Stimulated activated naive CD8-positive, alpha-beta T cell treated with anti-CD3 and anti-CD28 coated beads, Interleukin-15, Interleukin-2, amounts not matched to agents 100 ng/mL and 50 ng/mL, for 24 hours (primary cell): Measurements from ENCODE around the gene PASK.
"Not testable (repeated sequence)": the region's sequence is repeated elsewhere in the genome, so short reads cannot be mapped to it uniquely, and the experiment has no call there.

Experiments used
- H3K27ac Mint-ChIP-seq: one replicate; pipeline ENCODE4 v1.8.0; 2021; ENCODE audit warnings: mild to moderate bottlenecking, mixed read lengths
- H3K27me3 Mint-ChIP-seq: one replicate; pipeline ENCODE4 v1.8.0; 2021; ENCODE audit warnings: mixed read lengths
- H3K36me3 Mint-ChIP-seq: one replicate; pipeline ENCODE4 v1.8.0; 2021; ENCODE audit warnings: low read depth, mixed read lengths
- H3K4me1 Mint-ChIP-seq: one replicate; pipeline ENCODE4 v1.8.0; 2021; ENCODE audit warnings: low read depth, mixed read lengths
- H3K4me3 Mint-ChIP-seq: one replicate; pipeline ENCODE4 v1.8.0; 2021; ENCODE audit warnings: mild to moderate bottlenecking, mixed read lengths
- H3K9me3 Mint-ChIP-seq: one replicate; pipeline ENCODE4 v1.8.0; 2021; ENCODE audit warnings: mixed read lengths

The PASK gene

GRCh38 chr2:241148891-241149674 is at the start of gene PASK:
PASK (minus strand) TSS chr2:241149472; CDS start chr2:241143032, 6,440 bp downstream.
- H3K27me3 Mint-ChIP-seq: no peaks in the 10 kb centered on the region
- H3K27ac Mint-ChIP-seq: peak within 1 kb of the TSS; percentile 94
- no peaks in the 10 kb centered on the region for H3K9me3 Mint-ChIP-seq
- H3K4me3 Mint-ChIP-seq: peak within 1 kb of the TSS; percentile 95
- H3K4me1 Mint-ChIP-seq: peaks cover 58% of the 10 kb centered on the region
- peaks cover 19% of the 10 kb centered on the region for H3K36me3 Mint-ChIP-seq

DNA sequence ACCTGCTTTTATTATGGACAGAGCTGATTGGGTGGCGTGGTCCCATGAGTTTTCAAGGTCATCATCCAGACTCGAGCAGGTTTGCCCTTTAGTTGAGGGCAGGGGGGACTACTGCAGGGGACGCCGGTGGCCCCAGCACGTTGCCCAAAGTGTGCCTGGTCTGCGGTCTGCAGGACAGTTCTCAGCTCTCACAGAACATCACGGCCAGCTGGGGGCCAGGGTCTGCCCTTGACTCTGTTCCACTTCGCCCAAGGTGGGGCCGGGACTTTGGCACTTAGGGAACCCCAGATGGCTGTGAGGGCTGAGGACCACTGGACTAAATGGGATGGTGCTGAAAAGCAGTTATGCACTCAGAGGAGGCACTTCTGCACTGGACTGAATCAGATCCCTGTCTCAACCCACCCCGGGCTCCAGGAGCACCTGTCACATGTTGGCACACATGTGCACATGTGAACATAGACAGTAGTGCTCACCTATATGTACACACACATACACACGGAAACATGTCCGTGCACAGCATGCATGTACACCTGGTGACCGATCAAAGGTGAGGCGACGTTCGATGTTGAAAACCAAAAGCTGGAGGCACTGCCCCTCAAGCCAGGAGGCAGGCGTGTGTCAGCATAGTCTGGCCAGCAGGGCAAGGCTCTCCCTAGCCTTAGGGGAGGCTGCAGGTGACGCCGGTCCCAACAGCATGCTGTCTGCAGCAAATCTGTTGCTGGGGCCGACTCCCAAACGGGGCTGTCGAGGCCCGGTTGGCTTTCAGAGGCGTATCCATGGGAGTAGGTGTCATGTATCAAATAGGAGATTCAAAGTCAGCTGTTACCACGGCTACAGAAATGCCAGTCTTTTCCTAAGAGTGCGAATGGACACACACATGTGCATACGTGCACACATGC is 49.4 kb upstream of the PASK start:
- Mint-ChIP-seq H3K27ac (no peak overlapping the region), H3K9me3 (no peaks in the 10 kb centered on the region), H3K4me3 (no peak overlapping the region), H3K36me3 (no peaks in the 10 kb centered on the region), H3K27me3 (no peaks in the 10 kb centered on the region), H3K4me1 (no peaks in the 10 kb centered on the region)

GRCh38 chr2:241197947-241198346 is 48.7 kb upstream of the PASK start:
- no peak overlapping the region for H3K27ac Mint-ChIP-seq
- no peaks in the 10 kb centered on the region for H3K27me3 Mint-ChIP-seq
- no peaks in the 10 kb centered on the region for H3K36me3 Mint-ChIP-seq
- H3K4me1 Mint-ChIP-seq: no peaks in the 10 kb centered on the region
- no peaks in the 10 kb centered on the region for H3K9me3 Mint-ChIP-seq
- no peak overlapping the region for H3K4me3 Mint-ChIP-seq

DNA sequence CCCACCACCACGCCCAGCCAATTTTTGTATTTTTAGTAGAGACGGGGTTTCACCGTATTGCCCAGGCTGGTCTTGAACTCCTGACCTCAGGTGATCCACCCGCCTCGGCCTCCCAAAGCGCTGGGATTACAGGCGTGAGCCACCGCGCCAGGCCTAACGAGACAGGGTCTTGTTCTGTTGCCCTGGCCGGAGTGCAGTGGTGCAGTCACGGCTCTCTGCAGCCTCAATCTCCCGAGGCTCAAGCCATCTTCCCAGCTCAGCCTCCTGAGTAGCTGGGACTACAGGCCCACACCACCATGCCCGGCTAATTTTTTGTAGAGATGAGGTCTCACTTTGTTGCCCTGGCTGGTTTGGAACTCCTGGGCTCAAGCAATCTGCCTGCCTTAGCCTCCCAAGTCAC is 48.0 kb upstream of the PASK start:
- H3K27ac Mint-ChIP-seq, H3K4me1 Mint-ChIP-seq, H3K27me3 Mint-ChIP-seq, H3K9me3 Mint-ChIP-seq, H3K4me3 Mint-ChIP-seq, H3K36me3 Mint-ChIP-seq: not testable (repeated sequence)

GRCh38 chr2:241195506-241196130 is 46.3 kb upstream of the PASK start:
- no peaks in the 10 kb centered on the region for H3K9me3 Mint-ChIP-seq
- no peaks in the 10 kb centered on the region for H3K36me3 Mint-ChIP-seq
- no peaks in the 10 kb centered on the region for H3K4me1 Mint-ChIP-seq
- no peaks in the 10 kb centered on the region for H3K27me3 Mint-ChIP-seq
- H3K4me3 Mint-ChIP-seq: no peak overlapping the region
- no peak overlapping the region for H3K27ac Mint-ChIP-seq

- H3K36me3 Mint-ChIP-seq: no peaks in the 10 kb centered on the region
- no peak overlapping the region for H3K27ac Mint-ChIP-seq
- H3K9me3 Mint-ChIP-seq: no peaks in the 10 kb centered on the region
- H3K4me1 Mint-ChIP-seq: no peaks in the 10 kb centered on the region
- no peak overlapping the region for H3K4me3 Mint-ChIP-seq
- no peaks in the 10 kb centered on the region for H3K27me3 Mint-ChIP-seq
Observed at GRCh38 chr2:241194811-241195210, 45.5 kb upstream of the PASK start.

DNA sequence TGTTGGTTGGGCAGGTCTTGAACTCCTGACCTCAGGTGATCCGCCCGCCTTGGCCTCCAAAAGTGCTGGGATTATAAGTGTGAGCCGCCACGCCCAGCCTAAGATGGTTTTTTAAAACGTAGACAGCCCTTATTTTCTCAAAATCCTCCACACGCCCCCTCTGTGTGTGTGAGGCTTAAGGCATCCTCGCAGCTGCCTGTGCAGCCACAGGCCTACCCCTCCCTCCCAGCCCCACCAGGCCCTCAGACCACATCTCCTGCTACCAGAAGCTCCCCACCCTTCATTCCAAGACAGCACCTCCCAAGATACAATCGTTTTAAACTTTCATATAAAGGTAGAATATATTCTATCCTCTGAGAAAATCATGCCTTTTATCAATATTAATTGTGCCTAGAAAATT is 44.0 kb upstream of the PASK start:
- Mint-ChIP-seq H3K9me3 (no peaks in the 10 kb centered on the region), H3K4me1 (no peaks in the 10 kb centered on the region), H3K36me3 (no peaks in the 10 kb centered on the region), H3K4me3 (no peak overlapping the region), H3K27ac (no peak overlapping the region), H3K27me3 (no peaks in the 10 kb centered on the region)

DNA sequence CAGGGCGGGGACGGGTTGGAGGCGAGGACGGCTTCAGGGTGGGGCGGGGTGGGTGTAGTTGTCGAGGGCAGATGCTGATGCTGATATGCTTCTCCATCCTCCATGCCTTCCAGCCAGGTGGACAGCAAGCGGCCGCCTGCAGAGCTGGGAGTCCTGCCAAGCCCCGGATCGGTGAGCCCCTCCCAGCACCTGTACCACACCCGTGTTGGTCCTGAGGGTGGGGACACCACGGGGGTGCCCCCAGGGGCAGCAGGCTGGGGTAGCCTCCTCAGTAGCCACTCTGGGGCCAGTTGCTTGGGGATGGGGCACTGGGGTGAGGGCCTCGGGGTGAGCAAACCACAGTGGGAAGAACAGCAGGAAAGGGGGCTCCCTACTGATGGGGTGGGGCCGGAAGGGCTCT is 41.8 kb upstream of the PASK start:
- Mint-ChIP-seq H3K27ac (no peak overlapping the region), H3K36me3 (no peaks in the 10 kb centered on the region), H3K4me1 (no peaks in the 10 kb centered on the region), H3K9me3 (no peaks in the 10 kb centered on the region), H3K27me3 (no peaks in the 10 kb centered on the region), H3K4me3 (no peak overlapping the region)

DNA sequence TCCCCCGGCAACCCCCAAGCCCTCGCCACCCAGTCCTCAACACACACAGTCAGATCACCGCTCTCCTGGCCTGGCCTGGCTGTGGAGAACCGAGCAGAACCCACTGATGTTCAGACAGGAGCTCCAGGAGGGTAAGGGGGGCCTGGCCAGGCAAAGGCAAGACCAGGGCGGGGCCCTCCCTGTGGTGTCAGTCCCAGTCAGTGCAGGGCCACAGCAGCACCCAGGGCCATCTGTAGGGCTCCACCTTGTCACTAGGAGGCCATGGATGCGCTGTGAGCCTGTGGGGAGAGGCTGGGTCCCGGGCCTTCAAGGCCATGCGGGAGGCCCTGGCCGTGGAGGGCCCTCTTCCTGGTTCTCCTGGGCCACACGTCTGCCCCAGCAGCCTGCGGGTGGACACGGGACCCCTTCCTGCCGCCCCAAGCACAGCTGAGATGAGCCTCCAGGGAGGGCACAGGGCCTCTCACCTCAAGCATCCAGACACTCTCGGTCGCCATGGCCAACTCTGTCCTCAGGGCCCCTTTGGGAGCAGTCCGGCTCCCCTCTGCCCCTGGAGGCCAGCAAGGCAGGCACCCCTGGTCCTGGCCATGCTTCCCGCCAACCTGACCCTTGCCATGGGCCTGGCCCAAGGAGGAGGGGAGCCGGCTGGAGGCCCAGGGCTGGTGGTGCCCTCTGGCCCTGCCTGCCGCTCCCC is 41.2 kb upstream of the PASK start:
- Mint-ChIP-seq H3K4me3 (no peak overlapping the region), H3K36me3 (no peaks in the 10 kb centered on the region), H3K9me3 (no peaks in the 10 kb centered on the region), H3K27ac (no peak overlapping the region), H3K27me3 (no peaks in the 10 kb centered on the region), H3K4me1 (no peaks in the 10 kb centered on the region)

- Mint-ChIP-seq H3K9me3 (no peaks in the 10 kb centered on the region), H3K27ac (no peak overlapping the region), H3K27me3 (no peaks in the 10 kb centered on the region), H3K4me3 (no peak overlapping the region), H3K4me1 (no peaks in the 10 kb centered on the region), H3K36me3 (no peaks in the 10 kb centered on the region)
Observed at GRCh38 chr2:241189856-241190201, 40.6 kb upstream of the PASK start.

DNA sequence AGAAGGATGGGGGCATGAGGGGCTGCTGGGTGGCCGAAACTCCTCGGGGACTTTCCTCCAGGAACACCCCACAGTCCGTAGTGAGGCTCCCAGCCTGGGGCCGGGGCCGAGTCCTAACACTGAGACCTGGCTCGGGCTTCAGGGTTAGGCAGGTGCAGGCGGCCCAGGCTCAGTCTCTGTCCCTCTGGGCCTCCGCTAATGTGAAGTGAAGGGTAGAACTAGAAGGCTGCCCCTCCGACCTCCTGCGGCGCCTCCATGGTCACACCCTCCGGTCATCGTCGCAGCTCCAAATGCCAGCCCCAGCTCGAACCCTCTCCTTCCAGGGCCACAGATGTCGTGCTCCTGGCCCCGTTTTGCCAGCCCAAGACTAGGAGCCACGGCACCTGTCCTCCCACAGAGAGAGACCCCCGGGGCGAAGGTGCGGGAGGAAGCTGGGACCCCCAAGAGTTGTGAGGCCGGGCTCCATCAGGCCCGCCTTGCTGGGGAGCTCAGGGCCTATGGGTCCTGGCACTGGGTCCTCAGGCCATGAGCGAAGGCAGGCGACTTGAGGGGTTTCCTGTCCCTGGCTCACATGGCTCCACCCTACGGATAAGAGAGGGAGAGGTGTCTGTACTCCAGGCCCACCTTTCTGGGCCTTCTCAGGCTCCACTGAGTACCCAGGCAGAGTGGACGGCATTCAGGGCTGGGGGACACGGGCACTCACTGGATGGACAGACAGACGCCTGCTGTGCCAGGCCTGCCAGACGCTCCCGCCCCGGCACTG is 40.0 kb upstream of the PASK start:
- Mint-ChIP-seq H3K4me1 (no peaks in the 10 kb centered on the region), H3K4me3 (no peak overlapping the region), H3K9me3 (no peaks in the 10 kb centered on the region), H3K36me3 (no peaks in the 10 kb centered on the region), H3K27ac (no peak overlapping the region), H3K27me3 (no peaks in the 10 kb centered on the region)

DNA sequence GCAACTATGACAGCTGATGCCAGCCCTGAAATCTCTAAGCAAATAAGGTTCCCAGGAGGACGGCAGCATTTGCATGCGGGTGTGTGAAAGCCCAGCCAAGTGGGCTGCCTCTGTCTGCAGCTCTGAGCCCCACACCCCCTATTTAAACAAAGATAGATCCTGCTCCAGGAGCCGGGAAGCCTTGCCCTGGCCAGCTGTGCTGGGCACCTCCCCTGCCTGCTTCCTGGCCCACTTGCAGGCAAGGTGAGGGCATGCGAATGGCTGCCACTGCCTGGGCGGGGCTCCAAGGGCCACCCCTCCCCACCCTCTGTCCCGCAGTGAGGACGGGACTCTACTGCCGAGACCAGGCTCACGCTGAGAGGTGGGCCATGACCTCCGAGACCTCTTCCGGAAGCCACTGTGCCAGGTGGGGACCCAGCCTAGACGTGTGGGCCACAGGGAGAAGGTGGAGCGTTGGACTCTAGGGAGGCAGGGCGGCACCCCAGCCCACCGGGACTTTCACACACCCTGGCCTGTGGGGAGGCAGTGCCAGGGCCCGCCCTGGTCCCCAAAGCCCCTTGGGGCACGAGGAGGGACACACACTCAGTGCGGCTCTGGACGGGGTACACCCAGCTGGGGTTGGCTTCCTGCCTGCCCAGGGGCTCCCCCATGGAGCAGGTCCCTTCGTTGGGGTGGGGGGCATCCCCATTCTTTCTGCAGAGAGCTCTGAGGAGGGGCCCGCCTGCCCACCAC is 39.3 kb upstream of the PASK start, which contains the start of gene ANO7:
Gene ANO7 (plus strand): TSS at position 317 of the 732 bp plus-strand sequence. CDS start 1,387 bp downstream, outside the sequence.
- Mint-ChIP-seq H3K27ac (no peak within 1 kb of the TSS), H3K4me1 (no peaks in the 10 kb centered on the region), H3K9me3 (no peaks in the 10 kb centered on the region), H3K27me3 (no peaks in the 10 kb centered on the region), H3K36me3 (peaks cover 2% of the 10 kb centered on the region), H3K4me3 (no peak within 1 kb of the TSS)

GRCh38 chr2:241187918-241188234 is 38.6 kb upstream of the PASK start:
- H3K9me3 Mint-ChIP-seq: no peaks in the 10 kb centered on the region
- H3K4me1 Mint-ChIP-seq: no peaks in the 10 kb centered on the region
- no peak overlapping the region for H3K4me3 Mint-ChIP-seq
- H3K27ac Mint-ChIP-seq: no peak overlapping the region
- no peaks in the 10 kb centered on the region for H3K27me3 Mint-ChIP-seq
- peaks cover 4% of the 10 kb centered on the region for H3K36me3 Mint-ChIP-seq
